GM06990 (cell line): Measurements from ENCODE around the gene MALSU1.
A peak's percentile ranks its signal among the peaks of the same experiment; 100 is the strongest.

Source experiments
- DNase-seq: peaks from one replicate; pipeline ENCODE4 v3.0.0-alpha.2; 2011; ENCODE audit not compliant: insufficient read length; ENCODE audit errors: extremely low read depth
- H3K27me3 ChIP-seq: replicated peaks from 2 replicates; pipeline ENCODE4 v1.6.0; 2011; ENCODE audit warnings: low read length; ENCODE audit not compliant: control insufficient read depth, insufficient read depth
- H3K36me3 ChIP-seq: 2 replicates; pipeline ENCODE4 v1.5.1; 2011; ENCODE audit warnings: low read length; ENCODE audit not compliant: control insufficient read depth, insufficient read depth
- H3K4me3 ChIP-seq: replicated peaks from 2 replicates; pipeline ENCODE4 v1.5.1; 2011; ENCODE audit warnings: low read depth, mild to moderate bottlenecking, control low read depth, low read length
- CTCF ChIP-seq: IDR thresholded peaks from 2 replicates; pipeline ENCODE4 v1.5.1; 2011; ENCODE audit warnings: low read length, control low read depth, mild to moderate bottlenecking, inconsistent platforms; ENCODE audit not compliant: insufficient read depth, poor library complexity, severe bottlenecking

MALSU1 gene

GRCh38 chr7:23261843-23262452, 37.2 kb upstream of the MALSU1 start:
- no peak overlapping the region for H3K4me3 ChIP-seq
- no peaks in the 10 kb centered on the region for H3K36me3 ChIP-seq
- H3K27me3 ChIP-seq, result no peaks in the 10 kb centered on the region; the same call in 1 of the 2 replicates
- peak; percentile 91 for TF ChIP-seq CTCF
- peak; percentile 29 for DNase-seq

DNA sequence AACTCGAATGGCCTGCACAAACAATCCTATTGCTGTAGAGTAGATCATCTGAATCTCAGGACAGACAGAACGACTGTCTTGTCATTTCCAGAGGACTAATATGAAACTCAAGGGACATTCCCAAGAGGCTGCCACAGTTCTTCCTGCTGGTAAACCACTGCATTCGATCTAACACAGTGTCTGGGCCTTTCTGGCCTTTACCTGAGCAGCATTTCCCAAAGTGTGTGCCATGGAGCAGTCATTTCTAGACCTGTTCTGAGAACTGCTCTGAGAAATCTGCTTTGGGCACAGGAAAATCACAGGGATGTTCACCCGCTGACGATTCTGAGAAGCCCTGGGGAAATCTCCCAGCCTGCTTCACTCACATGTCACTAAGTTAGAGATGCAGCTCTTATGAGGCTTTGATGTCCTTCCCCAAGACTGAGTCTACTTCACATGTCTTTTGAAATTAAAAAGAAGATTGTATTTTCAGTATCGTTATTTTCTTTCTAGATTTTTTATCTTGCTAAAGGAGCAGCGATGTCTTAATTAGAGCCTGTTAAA, 34.2 kb upstream of the MALSU1 start:
- DNase-seq, result no peak
- TF ChIP-seq CTCF, result no peak

GRCh38 chr7:23266918-23267317, 32.2 kb upstream of the MALSU1 start:
- H3K36me3 ChIP-seq, result no peaks in the 10 kb centered on the region
- no peak for TF ChIP-seq CTCF
- H3K27me3 ChIP-seq, result no peaks in the 10 kb centered on the region
- H3K4me3 ChIP-seq, result no peak overlapping the region
- DNase-seq, result no peak

More for the DNA sequence above, 34.2 kb upstream of the MALSU1 start:
- Histone ChIP-seq H3K4me3 (no peak overlapping the region), H3K27me3 (no peaks in the 10 kb centered on the region), H3K36me3 (no peaks in the 10 kb centered on the region)

GRCh38 chr7:23267357-23267756, 31.8 kb upstream of the MALSU1 start:
- no peak overlapping the region for H3K4me3 ChIP-seq
- DNase-seq, result no peak

GRCh38 chr7:23268167-23268566, 31.0 kb upstream of the MALSU1 start:
- Histone ChIP-seq H3K36me3 (no peaks in the 10 kb centered on the region), H3K27me3 (no peaks in the 10 kb centered on the region; the same call in 1 of the 2 replicates), H3K4me3 (no peak overlapping the region)
- no peak for TF ChIP-seq CTCF
- no peak for DNase-seq

More at GRCh38 chr7:23267357-23267756, 31.8 kb upstream of the MALSU1 start:
- Histone ChIP-seq H3K36me3 (no peaks in the 10 kb centered on the region), H3K27me3 (no peaks in the 10 kb centered on the region; the same call in 1 of the 2 replicates)
- no peak for TF ChIP-seq CTCF
